Measurements from ENCODE around the gene TSKS.

GRCh38 chr19:49780861-49781260 is 17.8 kb upstream of the TSKS start:
- TF ChIP-seq EZH2 (IDR thresholded peaks at IDR 0.05; ENCODE audit: insufficient read depth, poor library complexity, severe bottlenecking) (no peak), EZH2phosphoT487 (IDR thresholded peaks at IDR 0.05; ENCODE audit: insufficient read depth, low read depth) (no peak)

All from GM23248 (cell line).